Ascending aorta (tissue), 2 donors: ENCODE measurements around the gene IMMP2L. TPM values are rescaled to one million over a fixed set of nuclear protein-coding genes. Genes with fewer than 3 reads are reported as not detected.
"Not testable (repeated sequence)": the region's sequence is repeated elsewhere in the genome, so short reads cannot be mapped to it uniquely, and the experiment has no call there.

Experiments
- DNase-seq, 2 donors: peaks; one replicate each; pipeline ENCODE4 v3.0.0-alpha.2; 2019; ENCODE audit warnings: low spot score in 2 of 2
- H3K27ac ChIP-seq, 2 donors: fragments of 200-600 bp; sonication (generic); one replicate each; pipeline ENCODE4 v1.5.1; 2016 to 2017; ENCODE audit warnings: mild to moderate bottlenecking in 1 of 2
- H3K27me3 ChIP-seq: fragments of 200-600 bp; sonication (generic); one replicate; pipeline ENCODE4 v1.5.1; 2017
- H3K36me3 ChIP-seq, 2 donors: fragments of 200-600 bp; sonication (generic); one replicate each; pipeline ENCODE4 v1.5.1; 2016
- H3K4me1 ChIP-seq, 2 donors: fragments of 200-600 bp; sonication (generic); one replicate each; pipeline ENCODE4 v1.5.1; 2016 to 2017; ENCODE audit warnings: mild to moderate bottlenecking in 1 of 2
- H3K4me3 ChIP-seq, 2 donors: fragments of 200-600 bp; sonication (generic); one replicate each; pipeline ENCODE4 v1.5.1; 2016 to 2017; ENCODE audit warnings: mild to moderate bottlenecking in 1 of 2
- H3K9me3 ChIP-seq, 2 donors: fragments of 200-600 bp; sonication (generic); one replicate each; pipeline ENCODE4 v1.5.1; 2016
- CTCF ChIP-seq, 3 experiments: fragments of 200-600 bp in 2 of 3; fragments of 450-650 bp in 1 of 3; sonication (generic) in 2 of 3; IDR thresholded peaks; one replicate each; pipeline ENCODE4 v1.5.1; 2016 to 2019; ENCODE audit warnings: antibody characterized with exemption in 3 of 3, mild to moderate bottlenecking in 1 of 3, moderate library complexity in 1 of 3
- intact Hi-C: fragments of 100-400 bp; cut with DNase I; formaldehyde crosslinking; loops from one replicate; pipeline ENCODE4 v1.15.1; 2023
- total RNA-seq: library from RNA; depleted of rRNA; stranded (reverse); fragments of >200 nt; gene quantifications from one replicate; pipeline ENCODE4 v1.1.0, GENCODE V29; 2016

IMMP2L gene
- total RNA-seq, 1 donor from 2014 or later: 143 TPM

GRCh38 chr7:111510584-111511378 is 51.5 kb downstream of the IMMP2L start:
- H3K9me3 ChIP-seq: no peaks in the 10 kb centered on the region
- H3K27ac ChIP-seq: no peak overlapping the region
- H3K4me3 ChIP-seq: no peak overlapping the region
- H3K36me3 ChIP-seq: no peaks in the 10 kb centered on the region
- DNase-seq: no peak
- no peak for TF ChIP-seq CTCF (IDR thresholded peaks at IDR 0.05)
- H3K4me1 ChIP-seq: no peaks in the 10 kb centered on the region
- intact Hi-C loops: no loop called here
- H3K27me3 ChIP-seq: no peaks in the 10 kb centered on the region

GRCh38 chr7:111510062-111510461 is 52.2 kb downstream of the IMMP2L start:
- Histone ChIP-seq H3K27me3 (no peaks in the 10 kb centered on the region), H3K4me3 (no peak overlapping the region), H3K36me3 (no peaks in the 10 kb centered on the region), H3K27ac (no peak overlapping the region), H3K4me1 (no peaks in the 10 kb centered on the region), H3K9me3 (no peaks in the 10 kb centered on the region)
- intact Hi-C loops: no loop called here
- DNase-seq: no peak
- no peak for TF ChIP-seq CTCF (IDR thresholded peaks at IDR 0.05)

GRCh38 chr7:111509288-111509687 is 53.0 kb downstream of the IMMP2L start:
- Histone ChIP-seq H3K27ac (no peak overlapping the region), H3K36me3 (no peaks in the 10 kb centered on the region), H3K9me3 (no peaks in the 10 kb centered on the region), H3K27me3 (no peaks in the 10 kb centered on the region), H3K4me1 (no peaks in the 10 kb centered on the region), H3K4me3 (no peak overlapping the region)
- intact Hi-C loops: no loop called here
- no peak for TF ChIP-seq CTCF (IDR thresholded peaks at IDR 0.05)
- DNase-seq: no peak

- no peak for DNase-seq
- intact Hi-C loops: no loop called here
- Histone ChIP-seq H3K27ac (no peak overlapping the region), H3K9me3 (no peaks in the 10 kb centered on the region), H3K27me3 (no peaks in the 10 kb centered on the region), H3K4me1 (no peaks in the 10 kb centered on the region), H3K36me3 (no peaks in the 10 kb centered on the region), H3K4me3 (no peak overlapping the region)
- no peak for TF ChIP-seq CTCF (IDR thresholded peaks at IDR 0.05)
Measured at GRCh38 chr7:111508387-111508786, 53.9 kb downstream of the IMMP2L start.

GRCh38 chr7:111505422-111505821 is 56.9 kb downstream of the IMMP2L start:
- H3K4me1 ChIP-seq, H3K27ac ChIP-seq, DNase-seq, H3K27me3 ChIP-seq, H3K4me3 ChIP-seq, H3K9me3 ChIP-seq, H3K36me3 ChIP-seq, intact Hi-C loops: not testable (repeated sequence)

- intact Hi-C loops, DNase-seq, H3K4me3 ChIP-seq: not testable (repeated sequence)
Measured at GRCh38 chr7:111501799-111502198, 60.5 kb downstream of the IMMP2L start.

GRCh38 chr7:111499027-111499426 is 63.3 kb downstream of the IMMP2L start:
- DNase-seq: no peak
- Histone ChIP-seq H3K27ac (no peak overlapping the region), H3K4me1 (no peaks in the 10 kb centered on the region), H3K4me3 (no peak overlapping the region), H3K36me3 (no peaks in the 10 kb centered on the region), H3K9me3 (no peaks in the 10 kb centered on the region), H3K27me3 (no peaks in the 10 kb centered on the region)
- no peak for TF ChIP-seq CTCF (IDR thresholded peaks at IDR 0.05)
- intact Hi-C loops: no loop called here

More at GRCh38 chr7:111501799-111502198, 60.5 kb downstream of the IMMP2L start:
- not testable (repeated sequence) for H3K9me3 ChIP-seq, H3K27me3 ChIP-seq, H3K36me3 ChIP-seq, H3K4me1 ChIP-seq, H3K27ac ChIP-seq
